Fibroblast of pulmonary artery (primary cell): Measurements from ENCODE around the gene PRUNE2.

Source experiments
- DNase-seq: peaks from one replicate; pipeline ENCODE4 v3.0.0-alpha.2; 2010; ENCODE audit warnings: low read depth
- H3K4me3 ChIP-seq: replicated peaks from 2 replicates; pipeline ENCODE4 v1.5.1; 2011; ENCODE audit warnings: low read depth, mild to moderate bottlenecking, control low read depth, low read length, moderate library complexity
- TF ChIP-seq, protein P1 (sequence below): IDR thresholded peaks from 2 replicates; pipeline ENCODE4 v1.5.1; 2011; ENCODE audit warnings: mild to moderate bottlenecking, control low read depth, low read length, inconsistent platforms; ENCODE audit errors: missing control alignments

The PRUNE2 gene

DNA sequence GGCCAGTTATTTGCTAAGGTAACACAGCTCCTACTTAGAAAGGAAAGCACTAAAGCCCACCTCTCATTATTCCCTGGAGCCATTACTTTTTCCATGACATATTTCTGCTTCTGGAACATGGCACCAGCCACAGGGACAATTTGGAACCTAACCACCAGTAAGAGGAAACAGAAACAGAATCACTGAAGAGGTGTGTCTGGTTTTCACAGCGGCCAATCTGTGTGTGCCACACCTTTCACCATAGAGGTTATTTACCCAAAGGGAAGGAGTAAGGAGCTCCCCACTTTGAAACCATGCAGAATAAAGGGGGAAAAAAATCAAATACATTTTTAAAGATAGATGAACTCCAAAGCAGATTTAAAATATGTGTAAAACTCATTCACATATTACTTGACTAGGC lies 21.1 kb downstream of the PRUNE2 start:
- no peak for DNase-seq
- TF ChIP-seq, protein P1, sequence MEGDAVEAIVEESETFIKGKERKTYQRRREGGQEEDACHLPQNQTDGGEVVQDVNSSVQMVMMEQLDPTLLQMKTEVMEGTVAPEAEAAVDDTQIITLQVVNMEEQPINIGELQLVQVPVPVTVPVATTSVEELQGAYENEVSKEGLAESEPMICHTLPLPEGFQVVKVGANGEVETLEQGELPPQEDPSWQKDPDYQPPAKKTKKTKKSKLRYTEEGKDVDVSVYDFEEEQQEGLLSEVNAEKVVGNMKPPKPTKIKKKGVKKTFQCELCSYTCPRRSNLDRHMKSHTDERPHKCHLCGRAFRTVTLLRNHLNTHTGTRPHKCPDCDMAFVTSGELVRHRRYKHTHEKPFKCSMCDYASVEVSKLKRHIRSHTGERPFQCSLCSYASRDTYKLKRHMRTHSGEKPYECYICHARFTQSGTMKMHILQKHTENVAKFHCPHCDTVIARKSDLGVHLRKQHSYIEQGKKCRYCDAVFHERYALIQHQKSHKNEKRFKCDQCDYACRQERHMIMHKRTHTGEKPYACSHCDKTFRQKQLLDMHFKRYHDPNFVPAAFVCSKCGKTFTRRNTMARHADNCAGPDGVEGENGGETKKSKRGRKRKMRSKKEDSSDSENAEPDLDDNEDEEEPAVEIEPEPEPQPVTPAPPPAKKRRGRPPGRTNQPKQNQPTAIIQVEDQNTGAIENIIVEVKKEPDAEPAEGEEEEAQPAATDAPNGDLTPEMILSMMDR = no peak
- no peak overlapping the region for H3K4me3 ChIP-seq

DNA sequence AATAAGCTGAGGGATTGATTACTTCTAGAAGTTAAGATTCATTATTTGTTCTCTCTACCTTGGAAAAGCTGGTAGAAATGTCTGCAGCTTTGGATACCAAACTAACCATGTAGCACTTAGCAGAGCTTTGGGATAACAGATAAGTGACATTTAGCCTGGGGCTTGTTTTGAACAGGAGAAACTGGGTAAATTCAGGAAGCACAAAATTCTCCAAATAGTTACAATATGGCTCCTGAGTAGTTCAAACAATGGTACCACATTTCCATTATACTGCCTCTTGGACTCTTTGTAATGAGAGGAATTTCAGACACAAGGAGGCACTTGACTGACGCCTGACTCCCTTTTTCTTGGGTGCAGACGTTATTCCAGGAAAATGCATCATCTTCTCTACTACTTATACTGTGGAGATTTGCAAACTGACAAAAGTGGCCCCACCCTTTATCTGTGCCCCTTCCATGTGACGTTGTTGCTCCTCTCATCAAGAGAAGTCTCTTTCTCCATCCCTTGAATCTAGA lies 22.5 kb downstream of the PRUNE2 start:
- H3K4me3 ChIP-seq = no peak overlapping the region
- DNase-seq = no peak
- TF ChIP-seq, protein P1 = no peak

DNA sequence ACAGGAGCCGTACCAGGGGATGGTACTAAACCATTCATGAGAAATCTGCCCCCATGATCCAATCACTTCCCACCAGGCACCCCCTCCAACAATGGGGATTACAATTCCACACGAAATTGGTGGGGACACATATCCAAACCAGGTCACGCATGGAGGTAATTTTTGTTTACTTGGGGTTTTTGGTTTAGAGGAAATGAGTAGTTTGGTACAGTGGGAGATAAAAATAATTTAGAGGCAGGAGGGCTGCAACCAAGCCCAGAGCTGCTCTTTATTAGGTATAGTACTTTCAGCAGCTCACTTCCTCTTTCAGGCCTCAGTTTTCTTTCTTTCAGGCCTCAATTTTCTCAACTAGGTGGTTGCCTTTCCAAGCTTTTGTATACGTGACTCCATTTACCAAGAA lies 23.2 kb downstream of the PRUNE2 start:
- TF ChIP-seq, protein P1 = no peak
- H3K4me3 ChIP-seq = no peak overlapping the region

DNA sequence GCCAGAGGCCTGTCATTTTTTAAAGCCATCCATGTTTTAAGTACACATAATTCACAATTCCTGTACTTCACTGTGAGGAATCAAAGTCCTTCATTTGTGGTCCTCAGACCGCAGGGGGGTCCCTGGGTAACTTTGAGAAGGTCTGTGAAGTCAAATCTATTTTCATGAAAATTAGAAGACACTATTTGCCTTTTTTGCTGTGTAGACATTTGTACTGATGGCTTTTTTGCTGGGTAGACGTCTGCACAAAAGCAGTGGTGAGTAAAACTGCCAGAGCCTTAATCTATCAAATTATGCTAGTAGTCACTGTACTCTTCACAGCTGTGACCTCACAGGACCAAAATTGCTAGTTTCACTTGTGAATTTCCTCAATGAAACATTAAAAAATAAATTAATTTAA lies 25.7 kb downstream of the PRUNE2 start:
- TF ChIP-seq, protein P1 = no peak
- no peak for DNase-seq

More for the DNA sequence above, 23.2 kb downstream of the PRUNE2 start:
- no peak for DNase-seq

DNA sequence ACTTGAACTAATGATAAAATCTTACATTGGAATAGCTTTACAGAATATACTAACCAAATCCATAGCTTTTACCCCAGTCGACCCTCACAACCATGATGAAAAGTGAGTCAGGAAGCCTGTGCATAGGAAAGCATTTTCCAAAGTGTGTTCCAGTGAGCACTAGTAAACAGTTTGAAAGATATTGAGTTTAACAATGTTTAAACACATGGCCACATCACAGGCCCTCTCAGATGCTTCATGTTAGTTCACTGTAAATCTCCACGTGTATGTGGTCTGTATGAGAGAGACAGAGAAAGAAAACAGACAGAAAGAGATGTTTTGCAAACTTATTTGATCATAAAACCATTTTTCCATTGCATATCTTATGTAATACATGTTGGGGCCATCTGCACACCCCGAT lies 27.0 kb downstream of the PRUNE2 start:
- DNase-seq = no peak
- TF ChIP-seq, protein P1 = no peak
- no peak overlapping the region for H3K4me3 ChIP-seq

More for the DNA sequence above, 25.7 kb downstream of the PRUNE2 start:
- H3K4me3 ChIP-seq = no peak overlapping the region

DNA sequence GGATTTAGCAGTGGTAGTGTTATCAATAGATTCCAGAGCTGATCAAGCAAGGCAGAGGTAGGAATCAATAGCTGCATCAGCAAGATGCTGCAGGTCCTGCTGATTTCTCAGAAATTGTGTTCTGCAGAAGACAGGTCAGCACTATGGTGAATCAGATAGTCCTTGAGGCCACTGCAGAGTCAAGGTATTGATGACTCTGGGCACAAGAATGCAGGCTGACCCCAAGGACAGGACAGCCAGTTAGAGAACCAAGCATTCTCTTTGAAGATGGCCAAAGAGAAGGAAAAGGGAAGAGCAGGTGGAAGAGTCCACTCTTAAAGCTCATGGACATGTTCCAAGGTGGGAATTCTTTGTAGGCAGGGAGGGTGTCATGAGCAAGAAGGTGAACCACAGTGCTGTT lies 28.0 kb downstream of the PRUNE2 start:
- TF ChIP-seq, protein P1 = no peak
- H3K4me3 ChIP-seq = no peak overlapping the region
- no peak for DNase-seq

DNA sequence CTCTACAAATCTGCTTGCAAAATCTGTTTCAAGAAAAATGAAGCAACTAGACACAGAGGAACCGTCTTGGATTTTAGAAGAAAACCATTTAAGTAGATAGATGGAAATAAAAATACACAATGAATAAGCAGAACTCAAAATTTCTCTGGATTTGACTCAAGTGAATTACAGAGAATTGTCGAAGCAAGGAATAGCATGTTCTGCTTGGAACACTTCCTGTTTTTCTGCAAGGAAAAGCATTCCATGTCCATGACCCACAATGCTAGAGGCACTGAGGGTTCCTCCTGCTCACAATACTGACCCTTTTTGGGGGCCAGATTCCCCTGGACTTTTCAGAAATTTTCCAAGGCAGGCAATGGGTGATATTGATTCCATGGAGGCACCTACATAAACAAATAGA lies 29.8 kb downstream of the PRUNE2 start:
- no peak overlapping the region for H3K4me3 ChIP-seq
- TF ChIP-seq, protein P1 = no peak
- DNase-seq = no peak
